ENCODE results near the gene SAA1. TPM values are rescaled to one million over a fixed set of nuclear protein-coding genes. Genes with fewer than 3 reads are reported as not detected.
"Not testable (repeated sequence)": the region's sequence is repeated elsewhere in the genome, so short reads cannot be mapped to it uniquely, and the experiment has no call there.

The SAA1 gene
- total and polyA plus RNA-seq, 7 experiments from 2014 or later: not detected

GRCh38 chr11:18245396-18245795 is 20.7 kb upstream of the SAA1 start:
- intact Hi-C loops (cut with micrococcal nuclease): loop anchor here in 1 of 2 donors (10.0 kb wide), 1 partner anchor 389 kb away; the partner anchor contains the start of gene SPTY2D1
- CTCF ChIA-PET: no interaction called here
- peak overlapping the region in 1 of 9 donors; percentile 94 for H3K27ac Mint-ChIP-seq

GRCh38 chr11:18246379-18247190 is 19.5 kb upstream of the SAA1 start:
- H3K36me3 Mint-ChIP-seq; H3K36me3 ChIP-seq (ENCODE audit: control insufficient read depth in 2 of 3, insufficient read depth in 3 of 3, low read length in 3 of 3); H3K9me3 ChIP-seq (ENCODE audit: control insufficient read depth in 2 of 3, low read length in 3 of 3); CTCF ChIA-PET; H3K27ac ChIP-seq (ENCODE audit: low read depth, low read length); DNase-seq; POLR2A ChIA-PET; H3K27me3 ChIP-seq (ENCODE audit: control insufficient read depth in 2 of 2, insufficient read depth in 2 of 2, low read length in 2 of 2); H3K4me1 ChIP-seq (ENCODE audit: control insufficient read depth in 2 of 2, insufficient read depth in 2 of 2, low read length in 2 of 2): not testable (repeated sequence)
- H3K27me3 Mint-ChIP-seq: peaks cover 0 to 13% (median 0%) of the 10 kb centered on the region in 5 donors
- H3K27ac Mint-ChIP-seq: peak overlapping the region in 3 of 9 donors; percentile 17 to 94 (median 67)
- H3K9me3 Mint-ChIP-seq: peaks cover 0 to 15% (median 5%) of the 10 kb centered on the region in 11 donors
- ATAC-seq: peak; percentile 65
- peak overlapping the region in 6 of 10 donors; percentile 10 to 76 (median 50) for H3K4me3 Mint-ChIP-seq
- H3K4me1 Mint-ChIP-seq: peaks cover 0 to 32% (median 0%) of the 10 kb centered on the region in 7 donors
- H3K4me3 ChIP-seq (ENCODE audit: low read length): peak overlapping the region; percentile 33
- intact Hi-C loops (cut with micrococcal nuclease): loop anchor here in 1 of 2 donors (10.0 kb wide), 1 partner anchor 388 kb away; the partner anchor contains the start of gene SPTY2D1

More at GRCh38 chr11:18245396-18245795, 20.7 kb upstream of the SAA1 start:
- peaks cover 0 to 32% (median 0%) of the 10 kb centered on the region in 7 donors for H3K4me1 Mint-ChIP-seq
- Histone ChIP-seq H3K4me1 (ENCODE audit: control insufficient read depth in 2 of 2, insufficient read depth in 2 of 2, low read length in 2 of 2) (no peaks in the 10 kb centered on the region), H3K36me3 (ENCODE audit: control insufficient read depth in 2 of 3, insufficient read depth in 3 of 3, low read length in 3 of 3) (no peaks in the 10 kb centered on the region), H3K9me3 (ENCODE audit: control insufficient read depth in 2 of 3, low read length in 3 of 3) (no peaks in the 10 kb centered on the region), H3K27me3 (ENCODE audit: control insufficient read depth in 2 of 2, insufficient read depth in 2 of 2, low read length in 2 of 2) (no peaks in the 10 kb centered on the region), H3K4me3 (ENCODE audit: low read length) (no peak overlapping the region), H3K27ac (ENCODE audit: low read depth, low read length) (no peak overlapping the region)
- ATAC-seq: no peak
- H3K4me3 Mint-ChIP-seq: no peak overlapping the region
- DNase-seq: no peak
- peaks cover 0 to 15% (median 5%) of the 10 kb centered on the region in 11 donors for H3K9me3 Mint-ChIP-seq
- H3K36me3 Mint-ChIP-seq: no peaks in the 10 kb centered on the region
- peaks cover 0 to 24% (median 5%) of the 10 kb centered on the region in 5 donors for H3K27me3 Mint-ChIP-seq
- POLR2A ChIA-PET: no interaction called here

DNA sequence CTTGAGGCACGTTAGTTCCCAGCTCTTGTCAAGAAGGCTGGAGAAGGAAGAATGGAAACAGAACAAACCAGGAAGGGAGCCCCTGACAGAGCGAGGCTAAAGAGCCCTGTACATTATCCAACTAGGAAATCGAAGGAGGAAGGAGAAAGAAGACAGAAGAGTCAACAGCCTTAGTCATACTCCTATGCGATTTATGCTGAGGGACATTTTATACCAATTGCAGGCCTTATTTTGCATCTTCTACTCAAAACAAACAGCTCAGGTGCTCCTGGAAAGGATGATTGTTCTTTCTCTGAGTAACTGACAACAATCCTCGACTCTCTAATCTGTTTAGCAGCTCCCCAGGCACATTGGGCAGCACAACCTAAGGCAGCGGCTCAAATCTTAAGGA is 18.9 kb upstream of the SAA1 start:
- intact Hi-C loops (cut with micrococcal nuclease): loop anchor here in 1 of 2 donors (10.0 kb wide), 1 partner anchor 388 kb away; the partner anchor contains the start of gene SPTY2D1
- H3K9me3 ChIP-seq (ENCODE audit: control insufficient read depth in 2 of 3, low read length in 3 of 3); POLR2A ChIA-PET; CTCF ChIA-PET; H3K36me3 ChIP-seq (ENCODE audit: control insufficient read depth in 2 of 3, insufficient read depth in 3 of 3, low read length in 3 of 3); ATAC-seq; H3K4me3 ChIP-seq (ENCODE audit: low read length); H3K4me1 ChIP-seq (ENCODE audit: control insufficient read depth in 2 of 2, insufficient read depth in 2 of 2, low read length in 2 of 2); DNase-seq; H3K27me3 ChIP-seq (ENCODE audit: control insufficient read depth in 2 of 2, insufficient read depth in 2 of 2, low read length in 2 of 2); H3K27ac ChIP-seq (ENCODE audit: low read depth, low read length); H3K36me3 Mint-ChIP-seq: not testable (repeated sequence)
- Mint-ChIP-seq H3K27ac (peak overlapping the region in 1 of 9 donors; percentile 94), H3K27me3 (peaks cover 0 to 12% (median 0%) of the 10 kb centered on the region in 5 donors), H3K4me1 (peaks cover 0 to 32% (median 0%) of the 10 kb centered on the region in 7 donors), H3K4me3 (peak overlapping the region in 1 of 10 donors; percentile 76), H3K9me3 (peaks cover 0 to 15% (median 5%) of the 10 kb centered on the region in 11 donors)

- POLR2A ChIA-PET: no interaction called here
- Mint-ChIP-seq H3K9me3 (peaks cover 0 to 10% (median 2%) of the 10 kb centered on the region in 11 donors), H3K27me3 (peaks cover 0 to 2% (median 0%) of the 10 kb centered on the region in 5 donors), H3K27ac (no peak within 1 kb of the TSS), H3K4me3 (no peak within 1 kb of the TSS), H3K4me1 (peaks cover 0 to 34% (median 0%) of the 10 kb centered on the region in 7 donors), H3K36me3 (no peaks in the 10 kb centered on the region)
- no peak within 1 kb of the TSS for H3K4me3 ChIP-seq (ENCODE audit: low read length)
- no peak within 1 kb of the TSS for H3K27ac ChIP-seq (ENCODE audit: low read depth, low read length)
- no peaks in the 10 kb centered on the region for H3K36me3 ChIP-seq (ENCODE audit: control insufficient read depth in 2 of 3, insufficient read depth in 3 of 3, low read length in 3 of 3)
- no peaks in the 10 kb centered on the region for H3K4me1 ChIP-seq (ENCODE audit: control insufficient read depth in 2 of 2, insufficient read depth in 2 of 2, low read length in 2 of 2)
- H3K9me3 ChIP-seq (ENCODE audit: control insufficient read depth in 2 of 3, low read length in 3 of 3): no peaks in the 10 kb centered on the region
- DNase-seq: no peak
- CTCF ChIA-PET: interaction anchor here (0.6 kb wide), 1 partner anchor 480 kb away, joined by 3 read pairs; no protein-coding TSS in a partner anchor
- intact Hi-C loops (cut with micrococcal nuclease): loop anchor here in 1 of 2 donors (10.0 kb wide), 1 partner anchor 386 kb away; the partner anchor contains the start of gene SPTY2D1
- no peak for ATAC-seq
- H3K27me3 ChIP-seq (ENCODE audit: control insufficient read depth in 2 of 2, insufficient read depth in 2 of 2, low read length in 2 of 2): no peaks in the 10 kb centered on the region
Observed at GRCh38 chr11:18248561-18248960, 17.5 kb upstream of the SAA1 start, which contains the start of gene SAA2. TSS of gene SAA2 (minus strand) at chr11:18248668. CDS start at chr11:18248011, 657 bp downstream.

GRCh38 chr11:18253233-18253632 is 12.8 kb upstream of the SAA1 start:
- H3K36me3 ChIP-seq (ENCODE audit: control insufficient read depth in 2 of 3, insufficient read depth in 3 of 3, low read length in 3 of 3): no peaks in the 10 kb centered on the region
- no peaks in the 10 kb centered on the region for H3K9me3 ChIP-seq (ENCODE audit: control insufficient read depth in 2 of 3, low read length in 3 of 3)
- no peaks in the 10 kb centered on the region for H3K27me3 ChIP-seq (ENCODE audit: control insufficient read depth in 2 of 2, insufficient read depth in 2 of 2, low read length in 2 of 2)
- H3K27me3 Mint-ChIP-seq: peaks cover 0 to 9% (median 0%) of the 10 kb centered on the region in 5 donors
- H3K4me1 Mint-ChIP-seq: peaks cover 0 to 12% (median 0%) of the 10 kb centered on the region in 7 donors
- ATAC-seq: no peak
- no peak overlapping the region for H3K4me3 Mint-ChIP-seq
- no peak overlapping the region for H3K27ac ChIP-seq (ENCODE audit: low read depth, low read length)
- POLR2A ChIA-PET: no interaction called here
- intact Hi-C loops (cut with micrococcal nuclease): no loop called here
- H3K36me3 Mint-ChIP-seq: no peaks in the 10 kb centered on the region
- no peak overlapping the region for H3K27ac Mint-ChIP-seq
- DNase-seq: no peak
- H3K9me3 Mint-ChIP-seq: peaks cover 0 to 5% (median 0%) of the 10 kb centered on the region in 11 donors
- CTCF ChIA-PET: interaction anchor here (0.7 kb wide), 1 partner anchor 62 kb away, joined by 4 read pairs; no protein-coding TSS in a partner anchor
- no peak overlapping the region for H3K4me3 ChIP-seq (ENCODE audit: low read length)
- H3K4me1 ChIP-seq (ENCODE audit: control insufficient read depth in 2 of 2, insufficient read depth in 2 of 2, low read length in 2 of 2): no peaks in the 10 kb centered on the region

- no peaks in the 10 kb centered on the region for H3K4me1 ChIP-seq (ENCODE audit: control insufficient read depth in 2 of 2, insufficient read depth in 2 of 2, low read length in 2 of 2)
- H3K27me3 ChIP-seq (ENCODE audit: control insufficient read depth in 2 of 2, insufficient read depth in 2 of 2, low read length in 2 of 2): no peaks in the 10 kb centered on the region
- DNase-seq (no peak), ATAC-seq (no peak)
- ChIA-PET CTCF (no interaction called here), POLR2A (no interaction called here)
- no peaks in the 10 kb centered on the region for H3K36me3 Mint-ChIP-seq
- peaks cover 0 to 10% (median 0%) of the 10 kb centered on the region in 5 donors for H3K27me3 Mint-ChIP-seq
- no peak overlapping the region for H3K27ac Mint-ChIP-seq
- intact Hi-C loops (cut with micrococcal nuclease): no loop called here
- H3K4me3 Mint-ChIP-seq: no peak overlapping the region
- H3K9me3 ChIP-seq (ENCODE audit: control insufficient read depth in 2 of 3, low read length in 3 of 3): no peaks in the 10 kb centered on the region
- peaks cover 0 to 9% (median 0%) of the 10 kb centered on the region in 7 donors for H3K4me1 Mint-ChIP-seq
- H3K36me3 ChIP-seq (ENCODE audit: control insufficient read depth in 2 of 3, insufficient read depth in 3 of 3, low read length in 3 of 3): no peaks in the 10 kb centered on the region
- peaks cover 0 to 5% (median 0%) of the 10 kb centered on the region in 11 donors for H3K9me3 Mint-ChIP-seq
- no peak overlapping the region for H3K4me3 ChIP-seq (ENCODE audit: low read length)
- no peak overlapping the region for H3K27ac ChIP-seq (ENCODE audit: low read depth, low read length)
Observed at GRCh38 chr11:18253778-18254338, 12.2 kb upstream of the SAA1 start.
